ENCODE data around the gene HTT. TPM values are rescaled to one million over a fixed set of nuclear protein-coding genes. Genes with fewer than 3 reads are reported as not detected.

HTT gene
- total RNA-seq, 1 experiment from 2014 or later: 85.4 TPM

GRCh38 chr4:3046162-3046561 is 28.3 kb upstream of the HTT start:
- Mint-ChIP-seq H3K4me3 (no peak overlapping the region), H3K27ac (no peak overlapping the region), H3K27me3 (ENCODE audit: low read depth) (peaks cover 20% of the 10 kb centered on the region), H3K9me3 (no peaks in the 10 kb centered on the region), H3K4me1 (peaks cover 18% of the 10 kb centered on the region), H3K36me3 (no peaks in the 10 kb centered on the region)
- DNase-seq (ENCODE audit: low spot score) (no peak), ATAC-seq (no peak)
- TF ChIP-seq NFYB (CRISPR knock-in tag; conservative IDR thresholded peaks at IDR 0.05; ENCODE audit: low read depth) (no peak), TCF7 (CRISPR knock-in tag; IDR thresholded peaks at IDR 0.05; ENCODE audit: low read depth) (no peak), ELF4 (CRISPR knock-in tag; IDR thresholded peaks at IDR 0.05; ENCODE audit: low read depth) (no peak), AR (CRISPR knock-in tag; IDR thresholded peaks at IDR 0.05) (no peak), IRF2 (CRISPR knock-in tag; IDR thresholded peaks at IDR 0.05; ENCODE audit: borderline replicate concordance, low read depth) (no peak), ZNF232 (CRISPR knock-in tag; IDR thresholded peaks at IDR 0.05) (no peak), EMX1 (CRISPR knock-in tag; IDR thresholded peaks at IDR 0.05) (no peak), NR3C1 (CRISPR knock-in tag; conservative IDR thresholded peaks at IDR 0.05; ENCODE audit: low read depth) (no peak), ZNF396 (CRISPR knock-in tag; IDR thresholded peaks at IDR 0.05; ENCODE audit: borderline replicate concordance) (no peak), ATF3 (CRISPR knock-in tag; conservative IDR thresholded peaks at IDR 0.05) (no peak), GTF2I (CRISPR knock-in tag; conservative IDR thresholded peaks at IDR 0.05) (no peak), ZNF423 (CRISPR knock-in tag; IDR thresholded peaks at IDR 0.05) (no peak)
- TF ChIP-seq, protein P1, sequence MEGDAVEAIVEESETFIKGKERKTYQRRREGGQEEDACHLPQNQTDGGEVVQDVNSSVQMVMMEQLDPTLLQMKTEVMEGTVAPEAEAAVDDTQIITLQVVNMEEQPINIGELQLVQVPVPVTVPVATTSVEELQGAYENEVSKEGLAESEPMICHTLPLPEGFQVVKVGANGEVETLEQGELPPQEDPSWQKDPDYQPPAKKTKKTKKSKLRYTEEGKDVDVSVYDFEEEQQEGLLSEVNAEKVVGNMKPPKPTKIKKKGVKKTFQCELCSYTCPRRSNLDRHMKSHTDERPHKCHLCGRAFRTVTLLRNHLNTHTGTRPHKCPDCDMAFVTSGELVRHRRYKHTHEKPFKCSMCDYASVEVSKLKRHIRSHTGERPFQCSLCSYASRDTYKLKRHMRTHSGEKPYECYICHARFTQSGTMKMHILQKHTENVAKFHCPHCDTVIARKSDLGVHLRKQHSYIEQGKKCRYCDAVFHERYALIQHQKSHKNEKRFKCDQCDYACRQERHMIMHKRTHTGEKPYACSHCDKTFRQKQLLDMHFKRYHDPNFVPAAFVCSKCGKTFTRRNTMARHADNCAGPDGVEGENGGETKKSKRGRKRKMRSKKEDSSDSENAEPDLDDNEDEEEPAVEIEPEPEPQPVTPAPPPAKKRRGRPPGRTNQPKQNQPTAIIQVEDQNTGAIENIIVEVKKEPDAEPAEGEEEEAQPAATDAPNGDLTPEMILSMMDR (IDR thresholded peaks at IDR 0.05): no peak
- TF ChIP-seq, protein P2, sequence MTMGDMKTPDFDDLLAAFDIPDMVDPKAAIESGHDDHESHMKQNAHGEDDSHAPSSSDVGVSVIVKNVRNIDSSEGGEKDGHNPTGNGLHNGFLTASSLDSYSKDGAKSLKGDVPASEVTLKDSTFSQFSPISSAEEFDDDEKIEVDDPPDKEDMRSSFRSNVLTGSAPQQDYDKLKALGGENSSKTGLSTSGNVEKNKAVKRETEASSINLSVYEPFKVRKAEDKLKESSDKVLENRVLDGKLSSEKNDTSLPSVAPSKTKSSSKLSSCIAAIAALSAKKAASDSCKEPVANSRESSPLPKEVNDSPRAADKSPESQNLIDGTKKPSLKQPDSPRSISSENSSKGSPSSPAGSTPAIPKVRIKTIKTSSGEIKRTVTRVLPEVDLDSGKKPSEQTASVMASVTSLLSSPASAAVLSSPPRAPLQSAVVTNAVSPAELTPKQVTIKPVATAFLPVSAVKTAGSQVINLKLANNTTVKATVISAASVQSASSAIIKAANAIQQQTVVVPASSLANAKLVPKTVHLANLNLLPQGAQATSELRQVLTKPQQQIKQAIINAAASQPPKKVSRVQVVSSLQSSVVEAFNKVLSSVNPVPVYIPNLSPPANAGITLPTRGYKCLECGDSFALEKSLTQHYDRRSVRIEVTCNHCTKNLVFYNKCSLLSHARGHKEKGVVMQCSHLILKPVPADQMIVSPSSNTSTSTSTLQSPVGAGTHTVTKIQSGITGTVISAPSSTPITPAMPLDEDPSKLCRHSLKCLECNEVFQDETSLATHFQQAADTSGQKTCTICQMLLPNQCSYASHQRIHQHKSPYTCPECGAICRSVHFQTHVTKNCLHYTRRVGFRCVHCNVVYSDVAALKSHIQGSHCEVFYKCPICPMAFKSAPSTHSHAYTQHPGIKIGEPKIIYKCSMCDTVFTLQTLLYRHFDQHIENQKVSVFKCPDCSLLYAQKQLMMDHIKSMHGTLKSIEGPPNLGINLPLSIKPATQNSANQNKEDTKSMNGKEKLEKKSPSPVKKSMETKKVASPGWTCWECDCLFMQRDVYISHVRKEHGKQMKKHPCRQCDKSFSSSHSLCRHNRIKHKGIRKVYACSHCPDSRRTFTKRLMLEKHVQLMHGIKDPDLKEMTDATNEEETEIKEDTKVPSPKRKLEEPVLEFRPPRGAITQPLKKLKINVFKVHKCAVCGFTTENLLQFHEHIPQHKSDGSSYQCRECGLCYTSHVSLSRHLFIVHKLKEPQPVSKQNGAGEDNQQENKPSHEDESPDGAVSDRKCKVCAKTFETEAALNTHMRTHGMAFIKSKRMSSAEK (CRISPR knock-in tag; IDR thresholded peaks at IDR 0.05; ENCODE audit: borderline replicate concordance): no peak
- ChIA-PET POLR2A (no interaction called here), CTCF (interaction anchor here (0.8 to 1.8 kb wide), 2 partner anchors 16 to 37 kb away, joined by 3 to 4 read pairs; no protein-coding TSS in a partner anchor)

GRCh38 chr4:3046623-3047022 is 27.9 kb upstream of the HTT start:
- Mint-ChIP-seq H3K4me1 (peaks cover 18% of the 10 kb centered on the region), H3K36me3 (no peaks in the 10 kb centered on the region; the same call in 1 of the 2 replicates)
- CTCF ChIA-PET: interaction anchor here (0.6 to 1.8 kb wide), 5 partner anchors 13 to 37 kb away, joined by 3 to 4 read pairs (median 3); no protein-coding TSS in a partner anchor
- TF ChIP-seq EMX1 (CRISPR knock-in tag; IDR thresholded peaks at IDR 0.05) (no peak), ZNF121 (CRISPR knock-in tag; IDR thresholded peaks at IDR 0.05) (no peak), ATF6 (CRISPR knock-in tag; IDR thresholded peaks at IDR 0.05) (no peak), RELA (CRISPR knock-in tag; IDR thresholded peaks at IDR 0.05; ENCODE audit: borderline replicate concordance) (no peak), CBFB (CRISPR knock-in tag; IDR thresholded peaks at IDR 0.05; ENCODE audit: low read depth) (no peak), PREB (CRISPR knock-in tag; IDR thresholded peaks at IDR 0.05; ENCODE audit: borderline replicate concordance) (no peak), JUN (CRISPR knock-in tag; IDR thresholded peaks at IDR 0.05) (no peak), NR1H2 (CRISPR knock-in tag; IDR thresholded peaks at IDR 0.05) (no peak)
- TF ChIP-seq, protein P3, sequence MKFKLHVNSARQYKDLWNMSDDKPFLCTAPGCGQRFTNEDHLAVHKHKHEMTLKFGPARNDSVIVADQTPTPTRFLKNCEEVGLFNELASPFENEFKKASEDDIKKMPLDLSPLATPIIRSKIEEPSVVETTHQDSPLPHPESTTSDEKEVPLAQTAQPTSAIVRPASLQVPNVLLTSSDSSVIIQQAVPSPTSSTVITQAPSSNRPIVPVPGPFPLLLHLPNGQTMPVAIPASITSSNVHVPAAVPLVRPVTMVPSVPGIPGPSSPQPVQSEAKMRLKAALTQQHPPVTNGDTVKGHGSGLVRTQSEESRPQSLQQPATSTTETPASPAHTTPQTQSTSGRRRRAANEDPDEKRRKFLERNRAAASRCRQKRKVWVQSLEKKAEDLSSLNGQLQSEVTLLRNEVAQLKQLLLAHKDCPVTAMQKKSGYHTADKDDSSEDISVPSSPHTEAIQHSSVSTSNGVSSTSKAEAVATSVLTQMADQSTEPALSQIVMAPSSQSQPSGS (CRISPR knock-in tag; IDR thresholded peaks at IDR 0.05; ENCODE audit: borderline replicate concordance, low read depth): no peak

More at GRCh38 chr4:3046623-3047022, 27.9 kb upstream of the HTT start:
- no peak overlapping the region for H3K4me3 Mint-ChIP-seq
- peaks cover 3% of the 10 kb centered on the region for H3K9me3 Mint-ChIP-seq
- ATAC-seq (no peak), DNase-seq (ENCODE audit: low spot score) (no peak)
- peaks cover 15% of the 10 kb centered on the region for H3K27me3 Mint-ChIP-seq (ENCODE audit: low read depth)
- POLR2A ChIA-PET: no interaction called here
- no peak overlapping the region for H3K27ac Mint-ChIP-seq

All from WTC11 (cell line).